GM21526 (cell line): ENCODE results near the gene SPATA20.
A peak's percentile ranks its signal among the peaks of the same experiment; 100 is the strongest.

ENCODE experiments used
- ATAC-seq: cut with Tn5 transposase; IDR thresholded peaks from one replicate; pipeline ENCODE4 v1.9.1; 2021; ENCODE audit warnings: moderate library complexity; ENCODE audit not compliant: unreplicated experiment, low FRiP score

Gene SPATA20

GRCh38 chr17:50557630-50558029 is 10.7 kb downstream of the SPATA20 start:
- ATAC-seq: no peak

DNA sequence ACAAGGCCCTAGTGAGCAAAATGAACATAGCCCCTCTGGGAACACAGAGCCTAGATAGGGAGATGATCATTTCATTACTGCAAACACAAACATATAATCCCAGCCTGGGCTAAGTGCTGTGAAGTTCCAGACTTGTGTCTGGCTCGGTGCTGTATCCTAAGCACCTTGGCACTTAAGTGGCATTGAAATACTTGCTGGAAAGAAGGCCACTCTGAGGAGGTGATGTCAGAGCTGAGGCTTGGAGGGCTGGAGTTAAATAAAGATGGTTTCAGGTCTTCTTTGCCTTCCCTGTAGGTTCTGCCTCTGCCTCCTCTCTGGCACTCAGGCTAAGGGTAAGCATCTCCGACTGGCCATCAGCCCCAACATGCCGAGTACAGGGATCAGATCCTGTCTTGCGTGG is 11.1 kb downstream of the SPATA20 start:
- no peak for ATAC-seq

- ATAC-seq: no peak
These were observed 11.6 kb downstream of the SPATA20 start for GRCh38 chr17:50558581-50558940.

GRCh38 chr17:50558941-50559614 is 12.1 kb downstream of the SPATA20 start:
- no peak for ATAC-seq

DNA sequence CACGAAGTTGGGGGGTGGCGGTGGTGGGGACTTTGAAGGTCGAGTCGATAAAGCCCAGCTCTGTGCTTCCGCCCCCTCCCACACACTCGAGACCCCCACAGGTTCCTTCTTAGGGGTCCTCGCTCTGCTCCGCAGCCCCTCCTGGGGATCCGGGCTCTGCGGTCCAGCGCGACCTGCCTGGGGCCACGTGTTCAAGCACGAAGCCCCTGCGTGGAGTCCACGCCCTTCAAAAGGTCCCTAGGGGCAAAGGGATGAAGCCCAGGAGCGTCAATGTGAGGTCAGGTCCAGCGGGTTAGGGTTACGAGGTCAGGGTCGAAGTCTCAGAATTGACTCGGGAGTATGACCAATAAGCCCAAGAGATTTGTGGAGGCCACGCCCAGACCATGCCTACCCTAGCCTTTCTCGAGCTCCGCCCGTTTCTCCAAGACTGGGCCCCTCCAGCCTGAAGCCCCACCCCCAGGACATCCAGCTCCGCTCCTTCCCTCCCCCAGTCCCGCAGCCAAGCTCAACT is 12.8 kb downstream of the SPATA20 start:
- no peak for ATAC-seq

GRCh38 chr17:50560185-50560824 is 13.3 kb downstream of the SPATA20 start, which contains the start of gene CACNA1G:
Gene CACNA1G, plus strand, starts transcription at chr17:50560715. Its CDS starts 745 bp downstream, at chr17:50561460.
- peak; percentile 87 for ATAC-seq

GRCh38 chr17:50560931-50561745 is 14.2 kb downstream of the SPATA20 start:
- ATAC-seq: no peak

GRCh38 chr17:50561746-50562141 is 14.8 kb downstream of the SPATA20 start:
- ATAC-seq: no peak

DNA sequence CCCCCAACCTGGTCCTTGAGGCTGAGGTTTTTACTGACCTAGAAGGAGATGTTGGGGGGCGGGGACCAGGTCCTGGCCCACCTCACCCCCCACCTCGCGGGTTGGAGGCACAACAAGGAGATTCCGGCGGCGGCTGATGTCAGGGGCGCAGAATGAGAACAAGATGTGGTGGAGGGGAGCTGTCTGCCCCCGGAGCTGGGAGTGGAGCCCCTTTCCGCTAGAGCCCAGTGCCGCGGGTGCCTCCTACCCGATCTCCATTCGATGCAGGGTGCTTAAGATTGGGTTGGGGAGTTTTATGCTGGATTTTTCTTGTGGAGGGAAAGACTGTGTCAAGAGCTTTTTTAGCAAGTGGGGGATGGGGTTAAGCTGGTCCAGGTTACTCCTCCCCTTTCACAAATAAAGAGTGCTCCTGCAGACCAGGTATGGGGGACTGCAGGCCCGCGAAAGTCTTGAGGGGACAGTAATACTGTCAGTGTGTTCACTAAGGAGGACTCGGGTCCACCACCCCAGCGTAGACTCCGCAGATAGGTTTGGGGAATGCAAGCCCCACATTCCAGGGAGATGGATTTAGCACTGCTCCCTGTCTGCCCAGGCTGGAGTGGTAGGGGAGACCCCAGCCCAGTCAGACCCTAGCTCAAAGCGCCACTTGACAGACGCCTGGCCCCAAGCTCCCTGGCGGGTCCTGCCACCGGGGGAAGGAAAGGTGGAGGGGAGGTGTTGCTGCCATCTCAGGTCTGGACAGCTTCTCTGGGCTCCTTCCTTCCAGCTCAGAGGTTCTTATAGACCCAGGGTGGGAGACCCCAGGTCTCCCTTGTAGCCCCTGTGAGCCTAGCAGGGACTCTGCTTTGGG is 15.5 kb downstream of the SPATA20 start:
- ATAC-seq: no peak

DNA sequence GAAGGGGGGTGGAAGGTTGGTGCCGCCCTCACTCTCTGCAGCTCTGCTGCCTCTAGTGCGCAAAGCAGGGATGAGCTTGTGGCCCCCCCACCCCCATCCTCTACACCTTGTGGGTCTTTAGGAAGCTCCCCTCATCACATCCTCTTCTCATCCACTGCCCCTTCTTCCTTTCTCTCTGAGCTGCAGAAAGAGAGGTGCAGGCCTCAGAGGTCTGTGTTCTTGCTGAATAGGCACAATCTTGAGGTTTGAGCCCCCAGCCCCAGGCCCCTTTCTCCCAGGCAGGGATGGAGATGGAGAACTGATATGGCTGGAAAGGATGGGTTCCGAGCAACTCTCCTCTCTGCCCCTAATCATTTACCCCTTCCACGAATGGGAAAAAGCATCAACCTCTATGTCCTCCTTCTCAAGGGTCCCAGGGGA is 16.1 kb downstream of the SPATA20 start:
- no peak for ATAC-seq

DNA sequence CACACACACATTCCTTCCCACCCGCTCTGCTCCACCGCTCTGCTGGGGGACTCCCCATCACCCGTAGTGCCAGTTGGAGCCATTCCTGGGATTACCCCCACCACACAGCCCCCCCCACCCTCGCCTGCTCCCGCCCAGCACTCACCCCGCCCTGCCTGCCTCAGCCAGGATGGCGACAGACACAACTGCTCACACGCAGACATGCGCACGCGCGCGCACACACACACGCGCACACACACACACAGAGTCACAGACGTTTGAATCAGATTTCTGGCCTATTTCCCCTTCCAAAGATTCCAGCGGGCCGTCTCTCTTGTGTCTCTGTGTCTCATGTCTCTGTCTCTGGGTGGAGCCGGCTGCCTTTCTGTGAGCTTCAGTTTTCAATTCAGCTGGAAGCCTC is 17.9 kb downstream of the SPATA20 start:
- no peak for ATAC-seq

DNA sequence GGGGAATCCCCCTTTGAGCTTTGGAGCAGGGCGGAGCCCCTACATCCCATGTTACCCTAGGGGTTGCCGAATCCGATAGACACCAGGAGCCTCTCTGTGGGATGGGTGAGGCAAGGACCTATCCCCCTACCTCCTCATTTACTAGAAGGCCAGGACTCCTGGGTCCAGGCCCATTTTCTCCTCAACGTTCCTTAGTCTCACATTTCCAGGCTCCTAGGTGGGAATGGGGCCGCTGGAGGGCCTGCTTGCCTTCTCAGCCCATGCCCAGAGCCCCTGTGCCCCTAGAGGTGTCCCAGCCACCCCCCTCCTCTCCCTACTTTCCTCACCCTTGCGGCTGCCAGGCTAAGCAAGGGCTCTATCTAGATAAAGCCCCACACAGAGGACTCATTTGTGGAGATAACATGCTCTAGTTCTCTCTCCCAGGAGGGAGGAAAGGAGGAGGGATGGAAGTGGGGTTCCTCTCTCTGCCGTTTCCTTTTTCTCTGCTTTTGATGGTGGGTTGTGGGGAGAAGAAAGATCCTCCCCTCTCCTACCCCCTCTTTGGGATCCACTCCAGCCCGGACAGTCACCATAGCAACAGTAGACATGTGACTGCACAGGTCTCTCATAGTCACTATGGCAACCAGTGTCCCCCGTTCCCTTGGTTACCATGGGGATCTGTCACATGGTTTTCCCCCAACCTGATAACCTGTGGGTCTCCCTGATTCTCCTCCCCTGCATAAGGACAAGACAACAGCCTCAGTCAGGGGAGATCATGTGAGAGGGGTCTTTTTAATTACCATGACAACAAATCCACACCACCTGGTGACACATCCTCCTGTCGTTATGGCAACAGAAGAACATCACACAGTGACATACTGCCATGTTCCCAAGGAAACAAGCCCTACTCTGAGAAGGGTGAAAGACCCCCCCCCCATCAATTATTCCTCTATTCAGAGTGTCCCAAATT is 18.7 kb downstream of the SPATA20 start:
- no peak for ATAC-seq

GRCh38 chr17:50566886-50567285 is 19.9 kb downstream of the SPATA20 start:
- ATAC-seq: no peak

GRCh38 chr17:50568659-50569058 is 21.7 kb downstream of the SPATA20 start:
- ATAC-seq: no peak

DNA sequence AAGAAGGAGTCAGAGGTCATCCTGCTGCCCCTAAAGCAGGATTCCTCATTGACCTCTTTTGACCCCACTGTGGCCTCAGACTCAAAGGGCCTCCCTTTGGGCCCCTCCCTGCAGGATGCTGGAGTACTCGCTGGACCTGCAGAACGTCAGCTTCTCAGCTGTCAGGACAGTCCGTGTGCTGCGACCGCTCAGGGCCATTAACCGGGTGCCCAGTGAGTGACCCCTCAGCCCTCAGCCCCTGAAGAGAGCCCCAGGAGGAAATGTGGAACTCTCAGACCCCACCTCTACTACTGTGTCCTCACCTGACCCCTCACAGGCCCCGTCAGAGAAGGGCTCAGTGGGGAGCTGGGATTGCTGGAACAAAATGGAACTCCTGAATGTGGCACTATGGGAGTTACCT is 22.6 kb downstream of the SPATA20 start:
- no peak for ATAC-seq

DNA sequence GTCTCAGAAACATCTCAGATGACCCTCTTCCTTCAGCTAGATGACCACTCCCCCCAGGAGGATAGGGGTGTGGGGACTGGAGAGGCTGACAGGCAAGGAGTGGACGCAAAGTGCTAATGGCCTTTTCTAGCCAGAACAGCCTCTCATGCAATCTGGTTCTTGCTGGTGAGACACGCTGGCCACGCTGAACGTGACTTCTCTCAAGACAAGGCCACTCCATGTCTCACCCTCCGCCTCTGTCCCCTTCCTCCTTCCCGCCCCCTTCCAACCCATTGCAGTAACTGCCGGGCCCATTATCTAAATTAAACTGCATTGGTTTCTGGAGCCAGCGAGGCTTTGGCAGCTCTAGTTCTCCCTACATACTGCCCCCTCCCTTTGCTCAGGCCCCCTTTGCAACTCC is 23.1 kb downstream of the SPATA20 start:
- ATAC-seq: no peak

- ATAC-seq: no peak
These were observed 23.6 kb downstream of the SPATA20 start for GRCh38 chr17:50570528-50570927.

DNA sequence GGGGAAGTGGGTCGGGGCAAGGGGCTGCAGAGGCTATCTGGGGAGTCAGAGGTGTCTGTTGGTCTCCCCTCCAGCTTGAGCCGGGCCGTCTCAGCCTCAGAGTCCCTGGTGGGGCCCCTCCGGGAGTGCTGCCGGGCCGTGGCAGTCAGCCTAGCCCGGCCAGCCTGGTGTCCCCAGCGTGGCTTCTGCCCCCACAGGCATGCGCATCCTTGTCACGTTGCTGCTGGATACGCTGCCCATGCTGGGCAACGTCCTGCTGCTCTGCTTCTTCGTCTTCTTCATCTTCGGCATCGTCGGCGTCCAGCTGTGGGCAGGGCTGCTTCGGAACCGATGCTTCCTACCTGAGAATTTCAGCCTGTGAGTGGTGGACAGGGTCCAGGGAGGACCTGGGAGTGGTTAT is 24.7 kb downstream of the SPATA20 start:
- ATAC-seq: no peak

DNA sequence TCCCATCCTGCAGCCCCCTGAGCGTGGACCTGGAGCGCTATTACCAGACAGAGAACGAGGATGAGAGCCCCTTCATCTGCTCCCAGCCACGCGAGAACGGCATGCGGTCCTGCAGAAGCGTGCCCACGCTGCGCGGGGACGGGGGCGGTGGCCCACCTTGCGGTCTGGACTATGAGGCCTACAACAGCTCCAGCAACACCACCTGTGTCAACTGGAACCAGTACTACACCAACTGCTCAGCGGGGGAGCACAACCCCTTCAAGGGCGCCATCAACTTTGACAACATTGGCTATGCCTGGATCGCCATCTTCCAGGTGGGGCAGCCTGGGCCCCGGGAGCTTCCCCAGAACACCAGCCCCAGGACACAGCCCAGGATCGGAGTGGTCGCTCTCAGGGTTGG is 25.6 kb downstream of the SPATA20 start:
- ATAC-seq: no peak
